HepG2 (cell line): Measurements from ENCODE around the gene C2CD2. TPM values are rescaled to one million over a fixed set of nuclear protein-coding genes. Genes with fewer than 3 reads are reported as not detected.

ENCODE experiments used
- ATAC-seq: fragments of 200-7000 bp; cut with Tn5 transposase; 3 replicates; pipeline ENCODE4 v1.9.1; 2020; ENCODE audit warnings: mild to moderate bottlenecking, moderate library complexity
- BruUV-seq: library from RNA; stranded (reverse); fragments of 400-500 nt; replicated peaks from 2 replicates; lab custom pipeline; 2021; lab: Mats Ljungman, UMichigan
- CTCF ChIA-PET: fragments of 300-600 bp; formaldehyde crosslinking; extraction: SDS; loops from one replicate; lab custom pipeline; 2021; ENCODE audit warnings: low total read pairs, inconsistent platforms, low intra/inter-chr PET ratio; lab: Yijun Ruan, JAX
- POLR2A ChIA-PET: fragments of 350-600 bp; sonication (Branson Sonifier 250); formaldehyde crosslinking; loops from one replicate; lab custom pipeline; 2020; ENCODE audit warnings: antibody characterized with exemption, inconsistent platforms; lab: Yijun Ruan, JAX
- DNase-seq: peaks from one replicate; pipeline ENCODE4 v3.0.0-alpha.2; 2015; ENCODE audit warnings: low spot score
- FAIRE-seq: peaks from 3 replicates; lab custom pipeline; 2011; peaks lifted over from hg19 to GRCh38; lab: Jason Lieb, UNC
- H2AFZ ChIP-seq: one replicate; pipeline ENCODE4 v1.6.1; 2011; ENCODE audit warnings: low read length, inconsistent platforms
- H3K27ac ChIP-seq: fragments of 300-600 bp; 3 replicates; pipeline ENCODE4 v1.8.0; 2011; ENCODE audit warnings: mixed run types, mild to moderate bottlenecking, mixed read lengths, low read length, inconsistent platforms; ENCODE audit not compliant: insufficient read depth; ENCODE audit errors: extremely low read length
- H3K27me3 ChIP-seq, 2 experiments: fragments of 200-600 bp in 1 of 2; 2 replicates in 1 of 2; 3 replicates in 1 of 2; pipeline versions ENCODE4 v1.6.0 to v1.8.0; 2011; ENCODE audit warnings: low read length in 2 of 2, mild to moderate bottlenecking in 2 of 2, moderate library complexity in 2 of 2, inconsistent platforms in 1 of 2; ENCODE audit not compliant: insufficient read depth in 2 of 2, control insufficient read depth in 1 of 2
- H3K36me3 ChIP-seq, 2 experiments: fragments of 200-600 bp in 1 of 2; replicated peaks in 1 of 2; 2 replicates in 1 of 2; 3 replicates in 1 of 2; pipeline versions ENCODE4 v1.5.1 to v1.8.0; 2011; ENCODE audit warnings: low read length in 2 of 2, inconsistent platforms in 1 of 2; ENCODE audit not compliant: insufficient read depth in 2 of 2, control insufficient read depth in 1 of 2
- H3K4me1 ChIP-seq: 2 replicates; pipeline ENCODE4 v1.5.1; 2012; ENCODE audit warnings: low read length, inconsistent platforms; ENCODE audit not compliant: insufficient read depth
- H3K4me2 ChIP-seq: 2 replicates; pipeline ENCODE4 v1.6.0; 2011; ENCODE audit warnings: low read depth, low read length, inconsistent platforms
- H3K4me3 ChIP-seq, 3 experiments: fragments of 200-600 bp in 1 of 3; sonication (generic), shearing (Covaris generic) in 1 of 3; replicated peaks in 1 of 3; 2 replicates each; pipeline ENCODE4 v1.5.1; 2011 to 2016; ENCODE audit warnings: low read length in 3 of 3, inconsistent platforms in 2 of 3, low read depth in 2 of 3, mild to moderate bottlenecking in 2 of 3, control low read depth in 1 of 3, mixed read lengths in 1 of 3; ENCODE audit not compliant: insufficient read depth in 1 of 3
- H3K79me2 ChIP-seq: one replicate; pipeline ENCODE4 v1.6.1; 2011; ENCODE audit warnings: low read length, inconsistent platforms; ENCODE audit not compliant: insufficient read depth
- H3K9ac ChIP-seq: 2 replicates; pipeline ENCODE4 v1.6.0; 2011; ENCODE audit warnings: mild to moderate bottlenecking, low read depth, low read length, inconsistent platforms; ENCODE audit not compliant: insufficient read depth
- H3K9me3 ChIP-seq: 2 replicates; pipeline ENCODE4 v1.5.1; 2012; ENCODE audit warnings: mild to moderate bottlenecking, low read length
- H4K20me1 ChIP-seq: 2 replicates; pipeline ENCODE4 v1.6.0; 2011; ENCODE audit warnings: inconsistent platforms, mild to moderate bottlenecking, low read length, moderate library complexity; ENCODE audit not compliant: insufficient read depth
- MIXL1 ChIP-seq: IDR thresholded peaks from 2 replicates; pipeline ENCODE4 v1.6.1; 2016
- ZNF441 ChIP-seq: sonication (generic); formaldehyde crosslinking; IDR thresholded peaks from 2 replicates; pipeline ENCODE4 v1.7.0; 2021; ENCODE audit warnings: missing genetic modification reagents, borderline replicate concordance
- ZNF772 ChIP-seq: sonication (generic); formaldehyde crosslinking; IDR thresholded peaks from 2 replicates; pipeline ENCODE4 v1.5.0; 2020; ENCODE audit warnings: mild to moderate bottlenecking, missing genetic modification reagents
- ZNF775 ChIP-seq: sonication (generic); formaldehyde crosslinking; IDR thresholded peaks from 2 replicates; pipeline ENCODE4 v1.4.0; 2020; ENCODE audit warnings: missing genetic modification reagents, mild to moderate bottlenecking, moderate library complexity, borderline replicate concordance
- ZSCAN29 ChIP-seq: sonication (generic); formaldehyde crosslinking; conservative IDR thresholded peaks from 2 replicates; pipeline ENCODE4 v1.4.0; 2020; ENCODE audit warnings: mild to moderate bottlenecking, missing genetic modification reagents
- WGBS: methylation state at CpG from one replicate; pipeline ENCODE4 v1.1.6; 2017; ENCODE audit warnings: low lambda C conversion rate; 5-methylcytosine and 5-hydroxymethylcytosine counted together
- in situ Hi-C: cut with HindIII; loops from 2 replicates; pipeline ENCODE4 v1.10.0; 2017; ENCODE audit warnings: low pct_unique_long_range_greater_than_20kb; ENCODE audit not compliant: extremely low pct_ligation_motif_present
- intact Hi-C: fragments of 100-400 bp; cut with micrococcal nuclease; formaldehyde crosslinking; loops from one replicate; pipeline ENCODE4 v1.10.0; 2022; ENCODE audit not compliant: unreplicated experiment
- polyA plus RNA-seq, 8 experiments: library from polyadenylated mRNA; depleted of rRNA in 3 of 8; stranded (reverse) in 7 of 8; unstranded in 1 of 8; fragments of >200 nt; fragmentation: Illumina TruSeq in 4 of 8; extraction: Trizol in 4 of 8; gene quantifications; 2 replicates each; pipeline versions ENCODE4 v1.2.1 to v1.2.3, GENCODE V29; 2011 to 2016; ENCODE audit warnings: low read depth in 4 of 8, missing spikeins in 1 of 8, mixed read lengths in 1 of 8; ENCODE audit not compliant: insufficient read depth in 1 of 8
- total RNA-seq, 5 experiments: library from RNA; depleted of rRNA; stranded (reverse); fragments of >200 nt; fragmentation: Illumina TruSeq; extraction: Trizol; gene quantifications; 2 replicates each; pipeline ENCODE4 v1.2.3, GENCODE V29; 2016; ENCODE audit warnings: low read depth in 1 of 5
- TF ChIP-seq, protein P1 (sequence below): sonication (generic); formaldehyde crosslinking; IDR thresholded peaks from 2 replicates; pipeline ENCODE4 v1.8.0; 2022; ENCODE audit warnings: missing genetic modification reagents, low read depth, mild to moderate bottlenecking, borderline replicate concordance
- TF ChIP-seq, protein P2 (sequence below): fragments of 450-650 bp; IDR thresholded peaks from 2 replicates; pipeline ENCODE4 v1.6.1; 2016

C2CD2 gene
- total and polyA plus RNA-seq, 2 of the 13 experiments (the other 11 are each of a cell fraction or from before 2014, with no cell fraction given), result 12.5 to 19.7 TPM

DNA sequence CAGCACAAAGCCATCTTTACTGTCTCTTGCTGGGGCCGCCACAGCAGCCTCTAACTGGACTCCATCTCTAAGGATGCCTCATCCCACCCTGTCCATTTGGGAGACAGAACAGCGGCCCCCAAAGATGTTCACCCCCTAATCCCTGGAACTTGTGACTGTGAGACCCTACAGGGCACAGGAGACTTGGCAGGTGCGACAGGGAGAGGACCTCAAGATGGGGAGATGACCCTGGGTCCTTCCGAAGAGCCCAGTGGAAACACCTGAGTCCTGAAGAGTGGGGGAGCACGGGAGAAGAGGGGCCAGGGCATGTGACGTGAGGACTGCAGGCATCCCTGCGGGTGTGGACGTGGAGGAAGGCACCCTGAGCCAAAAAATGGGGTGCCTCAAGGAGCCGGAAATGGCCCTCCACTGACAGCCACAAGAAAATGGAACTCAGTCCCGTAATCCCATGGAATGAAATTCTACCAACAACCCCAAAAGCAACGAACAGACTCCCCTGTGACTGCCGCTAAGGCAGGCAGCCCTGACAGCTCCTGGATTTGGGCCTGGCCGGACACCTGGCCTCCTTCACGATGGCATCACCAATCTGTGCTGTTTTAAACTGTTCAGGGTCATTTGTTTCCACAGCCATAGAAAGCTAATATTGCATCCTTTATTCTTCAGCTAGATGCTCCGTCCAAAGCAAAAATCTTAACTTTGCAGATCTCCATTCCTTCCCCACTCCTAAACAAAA lies 34.0 kb downstream of the C2CD2 start:
- no peak for ATAC-seq
- Histone ChIP-seq H2AFZ (no peak overlapping the region), H3K4me2 (no peak overlapping the region), H3K9ac (no peak overlapping the region), H4K20me1 (no peaks in the 10 kb centered on the region), H3K36me3 (peaks cover 13 to 35% of the 10 kb centered on the region in 2 experiments), H3K4me3 (no peak overlapping the region), H3K9me3 (no peaks in the 10 kb centered on the region), H3K4me1 (peaks cover 23% of the 10 kb centered on the region), H3K27ac (no peak overlapping the region), H3K79me2 (peaks cover 1% of the 10 kb centered on the region), H3K27me3 (no peaks in the 10 kb centered on the region)
- CTCF ChIA-PET, result no interaction called here
- whole genome bisulfite sequencing, result 99% methylated on average over 14 of the region's 15 CpGs
- in situ Hi-C loops, result no loop called here
- TF ChIP-seq ZNF772 (CRISPR knock-in tag) (no peak), ZSCAN29 (CRISPR knock-in tag) (no peak), MIXL1 (CRISPR knock-in tag) (no peak), ZNF441 (CRISPR knock-in tag) (no peak)
- TF ChIP-seq, protein P1, sequence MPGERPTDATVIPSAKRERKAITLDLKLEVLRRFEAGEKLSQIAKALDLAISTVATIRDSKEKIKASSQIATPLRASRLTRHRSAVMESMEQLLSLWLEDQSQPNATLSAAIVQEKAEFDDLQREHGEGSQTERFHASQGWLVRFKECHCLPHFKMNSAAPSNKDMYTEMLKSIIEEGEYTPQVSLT, result no peak
- FAIRE-seq, result no peak
- intact Hi-C loops, result no loop called here
- POLR2A ChIA-PET, result no interaction called here
- no TSS peak for BruUV-seq
- DNase-seq, result no peak

DNA sequence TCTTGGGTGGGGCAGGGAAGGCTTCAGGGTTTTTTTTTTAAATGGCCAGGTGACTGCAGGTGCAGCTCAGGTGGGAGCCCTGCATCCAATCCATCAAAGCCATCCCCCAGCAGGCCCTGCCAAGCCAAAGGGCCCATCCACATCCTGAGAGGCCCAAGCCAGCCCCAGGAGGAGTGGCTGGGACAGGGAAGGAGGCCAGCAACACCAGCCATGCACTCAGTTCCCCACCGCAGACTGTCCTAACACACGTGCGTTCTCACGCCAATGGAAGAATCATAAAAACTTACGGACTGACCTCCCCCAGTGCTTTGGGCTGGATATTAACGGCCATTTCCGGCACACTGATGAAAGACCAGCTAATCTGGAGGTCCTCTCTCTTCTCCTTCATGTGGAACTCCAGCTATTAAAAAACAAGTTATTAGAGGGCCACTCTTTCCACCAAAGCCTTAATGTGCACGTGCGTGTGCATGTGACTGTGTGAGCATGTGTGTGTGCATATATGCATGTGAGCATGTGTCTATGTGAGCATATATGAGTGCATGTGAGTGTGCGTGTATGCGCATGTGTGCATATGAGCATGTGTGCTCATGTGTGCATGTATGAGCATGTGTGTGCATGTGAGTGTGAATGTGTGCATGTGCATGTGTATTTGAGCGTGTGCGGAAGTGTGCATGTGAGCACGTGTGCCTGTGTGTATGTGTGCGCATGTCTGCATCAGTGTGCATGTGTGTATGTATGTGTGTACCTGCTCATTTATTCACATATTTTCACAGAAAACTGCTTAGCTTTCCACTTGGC lies 35.1 kb downstream of the C2CD2 start:
- 97% methylated on average over 12 of the region's 15 CpGs for WGBS
- no peak overlapping the region for H3K27ac ChIP-seq
- in situ Hi-C loops (no loop called here), intact Hi-C loops (no loop called here)
- H3K4me3 ChIP-seq, result no peak overlapping the region
- H3K36me3 ChIP-seq, result peaks cover 13 to 42% of the 10 kb centered on the region in 2 experiments
- H3K4me2 ChIP-seq, result no peak overlapping the region
- FAIRE-seq, result no peak
- H4K20me1 ChIP-seq, result no peaks in the 10 kb centered on the region
- no TSS peak for BruUV-seq
- H3K79me2 ChIP-seq, result no peaks in the 10 kb centered on the region
- DNase-seq, result no peak
- no peaks in the 10 kb centered on the region for H3K27me3 ChIP-seq
- peaks cover 17% of the 10 kb centered on the region; the same call in 1 of the 2 replicates for H3K4me1 ChIP-seq
- CTCF ChIA-PET, result no interaction called here
- H3K9ac ChIP-seq, result no peak overlapping the region
- POLR2A ChIA-PET, result no interaction called here
- ATAC-seq, result no peak
- H3K9me3 ChIP-seq, result no peaks in the 10 kb centered on the region
- H2AFZ ChIP-seq, result no peak overlapping the region
- TF ChIP-seq, protein P2, sequence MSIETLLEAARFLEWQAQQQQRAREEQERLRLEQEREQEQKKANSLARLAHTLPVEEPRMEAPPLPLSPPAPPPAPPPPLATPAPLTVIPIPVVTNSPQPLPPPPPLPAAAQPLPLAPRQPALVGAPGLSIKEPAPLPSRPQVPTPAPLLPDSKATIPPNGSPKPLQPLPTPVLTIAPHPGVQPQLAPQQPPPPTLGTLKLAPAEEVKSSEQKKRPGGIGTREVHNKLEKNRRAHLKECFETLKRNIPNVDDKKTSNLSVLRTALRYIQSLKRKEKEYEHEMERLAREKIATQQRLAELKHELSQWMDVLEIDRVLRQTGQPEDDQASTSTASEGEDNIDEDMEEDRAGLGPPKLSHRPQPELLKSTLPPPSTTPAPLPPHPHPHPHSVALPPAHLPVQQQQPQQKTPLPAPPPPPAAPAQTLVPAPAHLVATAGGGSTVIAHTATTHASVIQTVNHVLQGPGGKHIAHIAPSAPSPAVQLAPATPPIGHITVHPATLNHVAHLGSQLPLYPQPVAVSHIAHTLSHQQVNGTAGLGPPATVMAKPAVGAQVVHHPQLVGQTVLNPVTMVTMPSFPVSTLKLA, result peak; percentile 85
- TF ChIP-seq ZNF775, result no peak
